Naive thymus-derived CD4-positive, alpha-beta T cell (primary cell): ENCODE measurements around the gene BDH1. TPM values are rescaled to one million over a fixed set of nuclear protein-coding genes. Genes with fewer than 3 reads are reported as not detected.
"Not testable (repeated sequence)": the region's sequence is repeated elsewhere in the genome, so short reads cannot be mapped to it uniquely, and the experiment has no call there.

Experiments
- ATAC-seq: fragments of 150-1000 bp; cut with Tn5 transposase; 2 replicates; pipeline ENCODE4 v1.10.0; 2021; ENCODE audit warnings: mild to moderate bottlenecking, moderate library complexity
- CTCF ChIA-PET: fragments of 350-600 bp; sonication (Branson Sonifier 250); formaldehyde crosslinking; loops from one replicate; lab custom pipeline; 2021; ENCODE audit warnings: antibody characterized with exemption; lab: Charles Lee
- POLR2A ChIA-PET: fragments of 350-600 bp; sonication (Branson Sonifier 250); formaldehyde crosslinking; loops from one replicate; lab custom pipeline; 2021; ENCODE audit warnings: antibody characterized with exemption, inconsistent platforms; lab: Charles Lee
- DNase-seq, 9 donors: peaks; one replicate each; pipeline versions ENCODE4 v3.0.0 to v3.0.0-alpha.2; 2020 to 2022; ENCODE audit warnings: mixed read lengths in 1 of 9
- H3K27ac ChIP-seq: one replicate; pipeline ENCODE4 v1.7.0; 2013; ENCODE audit warnings: mild to moderate bottlenecking, low read depth, low read length, moderate library complexity
- H3K27me3 ChIP-seq, 2 donors: one replicate each; pipeline ENCODE4 v1.7.0; 2013; ENCODE audit warnings: low read length in 2 of 2, mild to moderate bottlenecking in 2 of 2, moderate library complexity in 2 of 2; ENCODE audit not compliant: control insufficient read depth in 2 of 2, insufficient read depth in 2 of 2
- H3K36me3 ChIP-seq, 3 experiments: 1 replicate in 2 of 3; 2 replicates in 1 of 3; pipeline ENCODE4 v1.7.0; 2013; ENCODE audit warnings: low read length in 3 of 3, mild to moderate bottlenecking in 3 of 3, moderate library complexity in 1 of 3; ENCODE audit not compliant: insufficient read depth in 3 of 3, control insufficient read depth in 2 of 3
- H3K4me1 ChIP-seq, 2 donors: one replicate each; pipeline ENCODE4 v1.7.0; 2013; ENCODE audit warnings: low read length in 2 of 2, mild to moderate bottlenecking in 2 of 2, moderate library complexity in 1 of 2; ENCODE audit not compliant: control insufficient read depth in 2 of 2, insufficient read depth in 2 of 2
- H3K4me3 ChIP-seq: 2 replicates; pipeline ENCODE4 v1.7.0; 2013; ENCODE audit warnings: mild to moderate bottlenecking, low read length
- H3K9me3 ChIP-seq, 3 experiments: 1 replicate in 2 of 3; 2 replicates in 1 of 3; pipeline ENCODE4 v1.7.0; 2013; ENCODE audit warnings: low read length in 3 of 3; ENCODE audit not compliant: control insufficient read depth in 2 of 3
- H3K27ac Mint-ChIP-seq, 9 donors: one replicate each; pipeline ENCODE4 v1.8.0; 2020 to 2022; ENCODE audit warnings: mixed read lengths in 9 of 9, mild to moderate bottlenecking in 8 of 9, moderate library complexity in 5 of 9, inconsistent platforms in 2 of 9
- H3K27me3 Mint-ChIP-seq, 5 donors: one replicate each; pipeline ENCODE4 v1.8.0; 2021 to 2022; ENCODE audit warnings: mixed read lengths in 5 of 5, mild to moderate bottlenecking in 1 of 5
- H3K36me3 Mint-ChIP-seq, 5 donors: one replicate each; pipeline ENCODE4 v1.8.0; 2020 to 2022; ENCODE audit warnings: mixed read lengths in 5 of 5, mild to moderate bottlenecking in 3 of 5, inconsistent platforms in 1 of 5
- H3K4me1 Mint-ChIP-seq, 7 donors: one replicate each; pipeline ENCODE4 v1.8.0; 2020 to 2022; ENCODE audit warnings: mixed read lengths in 7 of 7, mild to moderate bottlenecking in 3 of 7, inconsistent platforms in 1 of 7
- H3K4me3 Mint-ChIP-seq, 10 donors: one replicate each; pipeline ENCODE4 v1.8.0; 2020 to 2022; ENCODE audit warnings: mild to moderate bottlenecking in 10 of 10, mixed read lengths in 10 of 10, moderate library complexity in 6 of 10, inconsistent platforms in 2 of 10
- H3K9me3 Mint-ChIP-seq, 11 donors: one replicate each; pipeline ENCODE4 v1.8.0; 2020 to 2022; ENCODE audit warnings: mixed read lengths in 11 of 11, mild to moderate bottlenecking in 4 of 11, inconsistent platforms in 1 of 11, moderate library complexity in 1 of 11
- intact Hi-C, 2 donors: fragments of 100-400 bp; cut with micrococcal nuclease; formaldehyde crosslinking; loops; one replicate each; pipeline ENCODE4 v1.15.1; 2023
- polyA plus RNA-seq, 2 donors: library from polyadenylated mRNA; unstranded; fragments of 300-500 nt; fragmentation: Illumina TruSeq; gene quantifications; one replicate each; pipeline ENCODE4 v1.2.3, GENCODE V29; 2021
- total RNA-seq, 6 experiments: library from RNA in 5 of 6; stranded (reverse) in 5 of 6; gene quantifications; 1 replicate in 5 of 6; 2 replicates in 1 of 6; pipeline ENCODE4 v1.2.3 and lab custom pipeline; 2021 to 2026

BDH1 gene
- total and polyA plus RNA-seq, 7 experiments from 2014 or later: 31.3 to 105 (median 43.4) TPM

DNA sequence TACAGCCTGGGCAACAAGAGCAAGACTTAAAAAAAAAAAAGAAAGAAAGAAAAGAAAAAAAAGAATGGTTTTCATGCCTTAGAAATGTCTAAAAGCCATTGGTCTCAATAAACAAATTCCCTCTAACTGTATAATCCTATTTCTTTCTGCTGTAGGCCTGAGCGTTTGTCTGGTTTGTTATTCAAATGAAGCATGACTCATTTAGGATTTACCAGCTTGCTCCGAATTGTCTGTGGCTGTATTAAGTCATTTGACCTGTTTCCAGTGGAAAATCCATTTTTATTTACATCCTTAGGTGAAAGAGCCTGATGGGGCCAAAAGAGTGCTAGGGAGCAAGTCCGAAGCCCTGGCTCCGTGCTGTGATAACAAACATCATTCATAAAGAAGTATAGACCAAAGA lies 73.8 kb downstream of the BDH1 start:
- POLR2A ChIA-PET: no interaction called here
- intact Hi-C loops: no loop called here
- no peaks in the 10 kb centered on the region for H3K9me3 ChIP-seq
- no peaks in the 10 kb centered on the region for H3K9me3 Mint-ChIP-seq
- peaks cover 0 to 2% (median 0%) of the 10 kb centered on the region in 7 donors for H3K4me1 Mint-ChIP-seq
- no peak overlapping the region for H3K27ac Mint-ChIP-seq
- no peaks in the 10 kb centered on the region for H3K27me3 ChIP-seq
- no peak overlapping the region for H3K27ac ChIP-seq
- H3K36me3 Mint-ChIP-seq: no peaks in the 10 kb centered on the region
- H3K4me1 ChIP-seq: no peaks in the 10 kb centered on the region
- CTCF ChIA-PET: no interaction called here
- no peaks in the 10 kb centered on the region for H3K36me3 ChIP-seq
- no peak overlapping the region for H3K4me3 ChIP-seq
- H3K4me3 Mint-ChIP-seq: no peak overlapping the region
- peaks cover 0 to 22% (median 6%) of the 10 kb centered on the region in 5 donors for H3K27me3 Mint-ChIP-seq
- no peak for DNase-seq
- no peak for ATAC-seq

DNA sequence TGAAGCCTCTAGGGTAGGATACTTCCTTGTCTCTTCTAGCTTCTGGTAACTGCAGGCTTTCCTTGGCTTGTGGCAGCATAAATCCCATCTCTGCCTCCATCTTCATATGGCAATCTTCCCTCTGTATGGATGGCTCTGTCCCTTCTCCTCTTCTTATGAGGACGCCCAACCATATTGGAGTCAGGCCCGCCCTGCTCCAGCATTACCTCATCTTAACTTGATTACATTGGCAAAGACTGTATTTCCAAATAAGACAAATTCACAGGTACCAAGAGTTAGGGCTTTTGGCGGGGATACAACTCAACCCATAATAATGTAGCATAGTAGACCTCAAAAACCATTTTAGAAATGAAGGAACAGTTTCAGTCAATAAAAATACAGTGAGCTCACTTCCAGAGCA lies 75.4 kb downstream of the BDH1 start:
- ATAC-seq: no peak

DNA sequence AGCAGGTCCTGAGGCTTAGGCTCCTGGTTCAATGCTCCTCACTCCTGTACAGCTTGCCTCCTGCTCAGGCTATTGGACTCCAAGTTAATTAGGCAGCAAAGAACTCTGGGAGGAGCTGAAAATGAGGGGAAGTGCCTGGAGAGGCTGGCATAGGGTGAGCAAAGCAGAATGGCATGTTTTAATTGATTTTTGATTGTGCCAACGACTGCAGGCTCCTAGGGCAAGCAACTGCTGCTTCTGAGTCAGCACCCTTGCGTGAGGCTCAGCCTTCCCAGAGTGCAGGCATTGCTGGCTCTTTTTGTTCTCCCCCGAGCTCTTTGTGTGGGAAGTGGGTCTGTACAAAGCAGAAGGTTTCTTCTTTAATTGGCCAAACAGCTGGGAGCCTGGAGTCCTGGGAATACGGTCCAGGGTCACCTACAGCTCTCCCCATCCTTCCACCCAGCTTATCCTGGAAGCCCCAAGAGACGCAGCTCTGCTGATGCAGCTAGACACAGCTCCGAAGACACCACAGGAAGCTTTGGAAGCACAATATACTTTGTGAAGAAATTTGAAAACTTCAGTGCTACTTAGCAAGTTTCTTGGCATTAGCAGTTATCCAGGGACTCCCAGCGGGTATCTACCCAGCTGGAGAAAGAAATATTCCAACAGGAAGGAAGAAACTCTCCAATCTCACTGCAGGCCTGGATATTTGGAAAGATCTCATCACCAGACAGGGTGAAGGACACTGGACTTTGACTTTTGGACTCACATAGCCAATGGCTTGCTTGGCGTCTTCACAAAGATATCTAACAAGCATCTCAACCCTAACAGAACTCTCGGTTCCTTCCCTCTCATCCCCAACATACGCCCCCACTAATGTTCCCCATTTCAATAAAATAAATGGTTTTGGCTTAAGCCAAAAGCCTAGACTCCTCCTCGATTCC lies 76.8 kb downstream of the BDH1 start:
- CTCF ChIA-PET: interaction anchor here (0.9 kb wide), 1 partner anchor 223 kb away, joined by 4 read pairs; no protein-coding TSS in a partner anchor
- intact Hi-C loops: no loop called here
- Mint-ChIP-seq H3K9me3 (no peaks in the 10 kb centered on the region), H3K27me3 (peaks cover 0 to 17% (median 11%) of the 10 kb centered on the region in 5 donors), H3K4me3 (no peak overlapping the region), H3K27ac (no peak overlapping the region), H3K4me1 (no peaks in the 10 kb centered on the region), H3K36me3 (no peaks in the 10 kb centered on the region)
- H3K4me1 ChIP-seq: no peaks in the 10 kb centered on the region
- POLR2A ChIA-PET: no interaction called here
- no peaks in the 10 kb centered on the region for H3K27me3 ChIP-seq
- H3K27ac ChIP-seq: no peak overlapping the region
- DNase-seq (no peak), ATAC-seq (no peak)
- H3K4me3 ChIP-seq: no peak overlapping the region
- H3K36me3 ChIP-seq: no peaks in the 10 kb centered on the region
- no peaks in the 10 kb centered on the region for H3K9me3 ChIP-seq

More for the DNA sequence above, 75.4 kb downstream of the BDH1 start:
- Histone ChIP-seq H3K9me3 (no peaks in the 10 kb centered on the region), H3K27me3 (no peaks in the 10 kb centered on the region), H3K4me1 (no peaks in the 10 kb centered on the region), H3K27ac (no peak overlapping the region), H3K36me3 (no peaks in the 10 kb centered on the region), H3K4me3 (no peak overlapping the region)
- Mint-ChIP-seq H3K4me3 (no peak overlapping the region), H3K36me3 (no peaks in the 10 kb centered on the region), H3K9me3 (no peaks in the 10 kb centered on the region), H3K4me1 (no peaks in the 10 kb centered on the region), H3K27me3 (peaks cover 0 to 17% (median 6%) of the 10 kb centered on the region in 5 donors), H3K27ac (no peak overlapping the region)
- ChIA-PET POLR2A (interaction anchor here (0.6 kb wide), 1 partner anchor 103 kb away, joined by 5 read pairs; no protein-coding TSS in a partner anchor), CTCF (no interaction called here)
- DNase-seq: no peak
- intact Hi-C loops: no loop called here

DNA sequence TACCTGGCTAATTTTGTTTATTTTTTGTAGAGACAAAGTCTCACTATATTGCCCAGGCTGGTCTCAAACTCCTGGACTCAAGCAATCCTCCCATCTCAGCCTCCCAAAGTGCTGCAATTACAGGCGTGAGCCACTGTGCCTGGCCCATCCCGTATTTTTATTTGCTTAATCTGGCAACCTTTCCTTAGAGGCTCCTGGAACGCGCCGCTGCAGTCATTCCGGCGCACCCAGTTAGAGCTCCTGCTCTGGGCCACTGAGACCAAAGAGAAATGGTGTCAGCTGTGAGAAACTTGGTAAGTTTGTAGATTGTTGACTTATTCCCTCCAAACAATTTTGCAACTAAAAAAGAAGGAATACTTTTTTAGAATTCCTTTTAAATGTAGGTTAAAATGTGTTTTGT lies 78.0 kb downstream of the BDH1 start:
- H3K27me3 ChIP-seq, POLR2A ChIA-PET: not testable (repeated sequence)
- peaks cover 0 to 17% (median 11%) of the 10 kb centered on the region in 5 donors for H3K27me3 Mint-ChIP-seq

DNA sequence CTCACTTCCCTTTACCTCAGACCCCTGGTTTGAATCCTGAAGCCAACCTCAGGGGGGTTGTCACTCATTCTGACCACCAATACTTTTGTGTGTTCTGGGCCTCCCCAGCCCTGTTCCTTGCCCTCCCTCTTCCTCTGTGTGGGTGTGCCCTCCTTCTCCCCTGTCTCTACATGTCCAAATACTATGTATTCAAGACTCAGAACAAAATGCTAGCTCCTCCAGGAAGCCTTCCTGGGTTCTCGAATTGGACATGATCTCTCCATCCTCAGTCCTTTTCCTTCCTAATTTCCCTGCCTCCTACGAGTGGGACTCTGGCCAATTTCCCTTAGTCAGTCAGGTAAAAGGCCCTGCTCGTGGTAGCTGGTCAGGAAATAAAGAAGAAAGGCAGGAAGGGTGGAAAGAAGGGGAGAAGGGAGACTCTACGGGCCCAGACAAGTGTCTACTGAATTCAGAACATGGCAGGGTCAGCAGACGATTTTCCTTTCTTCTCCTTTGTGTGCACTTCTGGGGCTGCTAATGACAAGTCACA lies 79.7 kb downstream of the BDH1 start:
- Mint-ChIP-seq H3K9me3 (no peaks in the 10 kb centered on the region), H3K27ac (no peak overlapping the region), H3K36me3 (no peaks in the 10 kb centered on the region), H3K4me1 (no peaks in the 10 kb centered on the region), H3K4me3 (no peak overlapping the region), H3K27me3 (peaks cover 0 to 17% (median 11%) of the 10 kb centered on the region in 5 donors)
- Histone ChIP-seq H3K27me3 (no peaks in the 10 kb centered on the region), H3K27ac (no peak overlapping the region), H3K9me3 (no peaks in the 10 kb centered on the region), H3K4me1 (no peaks in the 10 kb centered on the region), H3K36me3 (no peaks in the 10 kb centered on the region), H3K4me3 (no peak overlapping the region)
- ChIA-PET CTCF (interaction anchor here (0.6 kb wide), 1 partner anchor 119 kb away, joined by 6 read pairs; no protein-coding TSS in a partner anchor), POLR2A (interaction anchor here (0.6 kb wide), 1 partner anchor 69 kb away, joined by 3 read pairs; no protein-coding TSS in a partner anchor)
- DNase-seq (no peak), ATAC-seq (no peak)
- intact Hi-C loops: no loop called here

More for the DNA sequence above, 78.0 kb downstream of the BDH1 start:
- CTCF ChIA-PET, H3K4me3 ChIP-seq, H3K4me1 ChIP-seq, intact Hi-C loops, H3K27ac Mint-ChIP-seq, DNase-seq, H3K4me1 Mint-ChIP-seq, H3K4me3 Mint-ChIP-seq, H3K36me3 Mint-ChIP-seq, H3K9me3 ChIP-seq, ATAC-seq, H3K9me3 Mint-ChIP-seq, H3K27ac ChIP-seq, H3K36me3 ChIP-seq: not testable (repeated sequence)

DNA sequence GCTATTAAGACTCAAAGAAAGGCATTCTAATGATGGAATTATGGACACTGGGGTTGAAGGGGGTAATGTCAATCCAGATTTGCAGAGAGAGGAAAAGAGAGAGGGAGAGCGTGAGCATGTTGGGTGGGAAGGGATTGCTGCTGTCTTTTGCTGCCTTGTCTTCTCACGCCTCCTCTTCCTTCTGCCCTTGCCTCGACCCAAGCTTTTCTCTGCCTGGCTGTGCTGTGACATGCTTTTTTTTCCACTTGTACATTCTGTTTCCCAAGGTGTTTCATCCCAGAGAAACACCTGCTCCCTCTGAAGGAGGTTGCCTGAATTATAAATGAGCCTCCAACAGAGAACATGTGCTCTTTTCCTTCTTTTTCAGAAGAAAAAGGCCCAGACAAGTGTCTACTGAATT lies 80.3 kb downstream of the BDH1 start:
- DNase-seq: no peak
- CTCF ChIA-PET: interaction anchor here (0.6 kb wide), 1 partner anchor 118 kb away, joined by 6 read pairs; no protein-coding TSS in a partner anchor

More for the DNA sequence above, 80.3 kb downstream of the BDH1 start:
- H3K27me3 Mint-ChIP-seq: peaks cover 0 to 17% (median 11%) of the 10 kb centered on the region in 5 donors
- no peaks in the 10 kb centered on the region for H3K36me3 Mint-ChIP-seq
- no peaks in the 10 kb centered on the region for H3K4me1 ChIP-seq
- ATAC-seq: no peak
- H3K4me1 Mint-ChIP-seq: no peaks in the 10 kb centered on the region
- H3K27ac Mint-ChIP-seq: no peak overlapping the region
- no peak overlapping the region for H3K4me3 ChIP-seq
- intact Hi-C loops: no loop called here
- H3K36me3 ChIP-seq: no peaks in the 10 kb centered on the region
- no peaks in the 10 kb centered on the region for H3K27me3 ChIP-seq
- H3K9me3 Mint-ChIP-seq: no peaks in the 10 kb centered on the region
- H3K4me3 Mint-ChIP-seq: no peak overlapping the region
- H3K9me3 ChIP-seq: no peaks in the 10 kb centered on the region
- no peak overlapping the region for H3K27ac ChIP-seq
- POLR2A ChIA-PET: interaction anchor here (0.6 kb wide), 1 partner anchor 70 kb away, joined by 3 read pairs; no protein-coding TSS in a partner anchor
